D721Med (cell line): Measurements from ENCODE around the gene STEAP4.

Experiments
- DNase-seq: peaks from one replicate; pipeline ENCODE4 v3.0.0; 2011; ENCODE audit warnings: low spot score; ENCODE audit not compliant: insufficient read length
- FAIRE-seq: peaks from 2 replicates; lab custom pipeline; 2011; peaks lifted over from hg19 to GRCh38; lab: Jason Lieb, UNC
- TF ChIP-seq, protein P1 (sequence below): IDR thresholded peaks from 2 replicates; pipeline ENCODE4 v1.5.1; 2012; ENCODE audit warnings: mild to moderate bottlenecking, control low read depth; ENCODE audit not compliant: insufficient read depth; ENCODE audit errors: missing control alignments

STEAP4 gene

DNA sequence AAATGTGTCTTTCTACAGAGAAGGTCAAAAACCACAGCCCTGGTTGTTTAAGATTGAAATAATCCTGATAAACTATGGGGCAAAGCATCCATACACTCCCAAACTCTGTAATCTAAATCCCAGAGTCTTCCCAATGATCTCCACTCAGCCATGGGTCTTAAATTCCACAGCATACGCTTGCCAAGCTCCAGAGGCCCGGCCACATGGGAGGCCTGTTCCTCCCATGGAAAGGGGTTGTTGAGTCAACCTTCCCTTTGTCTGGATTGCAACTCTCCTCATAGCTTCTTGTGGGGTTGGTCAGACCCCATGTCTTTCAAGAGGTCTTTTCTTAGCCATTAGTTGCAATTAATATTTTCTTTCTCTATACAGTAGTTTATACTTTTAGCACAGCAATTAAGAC lies 718 bp upstream of the STEAP4 start:
- no peak for DNase-seq
- TF ChIP-seq, protein P1, sequence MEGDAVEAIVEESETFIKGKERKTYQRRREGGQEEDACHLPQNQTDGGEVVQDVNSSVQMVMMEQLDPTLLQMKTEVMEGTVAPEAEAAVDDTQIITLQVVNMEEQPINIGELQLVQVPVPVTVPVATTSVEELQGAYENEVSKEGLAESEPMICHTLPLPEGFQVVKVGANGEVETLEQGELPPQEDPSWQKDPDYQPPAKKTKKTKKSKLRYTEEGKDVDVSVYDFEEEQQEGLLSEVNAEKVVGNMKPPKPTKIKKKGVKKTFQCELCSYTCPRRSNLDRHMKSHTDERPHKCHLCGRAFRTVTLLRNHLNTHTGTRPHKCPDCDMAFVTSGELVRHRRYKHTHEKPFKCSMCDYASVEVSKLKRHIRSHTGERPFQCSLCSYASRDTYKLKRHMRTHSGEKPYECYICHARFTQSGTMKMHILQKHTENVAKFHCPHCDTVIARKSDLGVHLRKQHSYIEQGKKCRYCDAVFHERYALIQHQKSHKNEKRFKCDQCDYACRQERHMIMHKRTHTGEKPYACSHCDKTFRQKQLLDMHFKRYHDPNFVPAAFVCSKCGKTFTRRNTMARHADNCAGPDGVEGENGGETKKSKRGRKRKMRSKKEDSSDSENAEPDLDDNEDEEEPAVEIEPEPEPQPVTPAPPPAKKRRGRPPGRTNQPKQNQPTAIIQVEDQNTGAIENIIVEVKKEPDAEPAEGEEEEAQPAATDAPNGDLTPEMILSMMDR, result no peak
- FAIRE-seq, result no peak

DNA sequence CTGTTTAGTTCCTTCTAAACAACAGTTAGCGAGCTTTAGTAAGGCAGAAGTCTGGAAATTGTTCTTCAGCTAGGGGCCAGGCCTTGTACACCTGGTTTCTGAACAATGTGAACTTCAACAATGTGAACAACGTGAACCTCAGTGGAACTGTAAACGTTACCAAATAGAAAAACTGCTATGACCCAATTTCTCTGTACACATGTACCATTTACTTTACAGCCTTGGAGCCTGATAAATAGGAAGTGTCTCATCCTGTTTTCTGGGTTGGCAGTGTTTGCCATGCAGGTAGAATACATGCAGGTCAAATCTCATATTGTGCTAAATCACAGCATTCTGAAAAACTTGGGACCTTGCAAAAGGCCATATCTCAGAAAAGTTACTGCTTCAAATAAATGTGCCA lies 1.6 kb downstream of the STEAP4 start:
- no peak for FAIRE-seq
- TF ChIP-seq, protein P1, result no peak

GRCh38 chr7:88302486-88302885 lies 4.2 kb downstream of the STEAP4 start:
- DNase-seq (no peak), FAIRE-seq (no peak)
- TF ChIP-seq, protein P1, result no peak

More for the DNA sequence above, 1.6 kb downstream of the STEAP4 start:
- DNase-seq, result no peak

- TF ChIP-seq, protein P1, result no peak
- FAIRE-seq (no peak), DNase-seq (no peak)
Observed at GRCh38 chr7:88301924-88302323, 4.8 kb downstream of the STEAP4 start.

- DNase-seq (no peak), FAIRE-seq (no peak)
- TF ChIP-seq, protein P1, result no peak
Observed at GRCh38 chr7:88300401-88300945, 6.2 kb downstream of the STEAP4 start.

DNA sequence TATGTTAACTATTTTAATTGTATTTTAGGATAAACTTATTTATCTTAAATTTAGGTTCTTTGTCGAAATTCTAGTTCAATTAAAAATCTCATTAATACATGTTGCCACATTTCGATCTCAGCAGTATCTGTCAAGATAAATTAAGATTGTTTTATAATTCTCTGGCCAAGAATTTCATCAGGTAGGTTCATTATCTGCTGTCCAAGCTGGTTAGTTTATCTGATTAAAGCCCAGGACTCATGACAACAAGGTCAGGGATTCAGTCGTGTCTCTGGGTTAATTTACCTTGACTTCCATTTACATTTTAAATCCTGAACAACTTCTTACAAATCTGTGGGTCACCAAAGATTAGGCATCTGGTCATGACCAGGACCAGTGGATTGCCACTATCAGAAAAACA lies 7.6 kb downstream of the STEAP4 start:
- FAIRE-seq (no peak), DNase-seq (no peak)
- TF ChIP-seq, protein P1, result no peak

DNA sequence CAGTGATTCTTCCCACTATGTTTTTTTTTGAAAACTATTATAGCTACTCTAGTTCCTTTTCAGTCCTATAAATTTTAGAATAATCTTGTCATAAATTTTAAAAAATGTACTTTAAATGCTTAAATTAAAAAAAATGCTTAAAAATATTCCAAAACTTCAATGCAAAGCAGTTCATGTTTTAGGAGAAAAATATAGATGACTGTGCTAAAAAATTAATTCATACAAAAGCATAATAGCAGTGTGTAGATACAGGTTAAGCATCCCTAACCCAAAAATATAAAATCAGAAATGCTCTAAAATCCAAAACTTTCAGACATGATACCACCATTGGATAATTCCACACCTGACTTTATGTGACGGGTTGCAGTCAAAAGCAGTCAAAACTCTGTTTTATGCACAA lies 12.8 kb downstream of the STEAP4 start:
- FAIRE-seq (no peak), DNase-seq (no peak)
- TF ChIP-seq, protein P1, result no peak
